Neuronal stem cell (in vitro differentiated cells): ENCODE measurements around the gene NNT. TPM values are rescaled to one million over a fixed set of nuclear protein-coding genes. Genes with fewer than 3 reads are reported as not detected.

Experiments used
- DNase-seq: peaks from one replicate; pipeline ENCODE4 v3.0.0-alpha.2; 2013; ENCODE audit warnings: low spot score
- H2AFZ ChIP-seq: one replicate; pipeline ENCODE4 v1.6.1; 2013; ENCODE audit warnings: mild to moderate bottlenecking, low read length, inconsistent platforms
- H2AK5ac ChIP-seq: 2 replicates; pipeline ENCODE4 v1.6.1; 2013; ENCODE audit warnings: low read depth, mild to moderate bottlenecking, inconsistent platforms, low read length, moderate library complexity, mixed read lengths
- H2BK120ac ChIP-seq: 2 replicates; pipeline ENCODE4 v1.6.1; 2013; ENCODE audit warnings: low read depth, mild to moderate bottlenecking, inconsistent platforms, low read length, moderate library complexity, mixed read lengths
- H2BK12ac ChIP-seq: one replicate; pipeline ENCODE4 v1.6.1; 2013; ENCODE audit warnings: low read length, inconsistent platforms
- H2BK15ac ChIP-seq: 2 replicates; pipeline ENCODE4 v1.6.1; 2013; ENCODE audit warnings: mild to moderate bottlenecking, low read length, inconsistent platforms, mixed read lengths
- H2BK5ac ChIP-seq: one replicate; pipeline ENCODE4 v1.6.1; 2013; ENCODE audit warnings: inconsistent platforms, mild to moderate bottlenecking, low read length, moderate library complexity
- H3K14ac ChIP-seq: one replicate; pipeline ENCODE4 v1.6.1; 2013; ENCODE audit warnings: low read length, inconsistent platforms
- H3K18ac ChIP-seq: 2 replicates; pipeline ENCODE4 v1.6.1; 2013; ENCODE audit warnings: low read length, inconsistent platforms
- H3K23ac ChIP-seq: 2 replicates; pipeline ENCODE4 v1.6.1; 2013; ENCODE audit warnings: low read depth, mild to moderate bottlenecking, mixed read lengths, low read length, inconsistent platforms; ENCODE audit not compliant: poor library complexity
- H3K27ac ChIP-seq: replicated peaks from 3 replicates; pipeline ENCODE4 v1.5.1; 2013; ENCODE audit warnings: low read length, inconsistent platforms
- H3K27me3 ChIP-seq, 3 experiments: 2 replicates each; pipeline ENCODE4 v1.6.1; 2013; ENCODE audit warnings: low read length in 3 of 3, mild to moderate bottlenecking in 2 of 3, inconsistent platforms in 1 of 3, low read depth in 1 of 3, mixed read lengths in 1 of 3, moderate library complexity in 1 of 3; ENCODE audit not compliant: control insufficient read depth in 3 of 3, insufficient read depth in 3 of 3
- H3K36me3 ChIP-seq, 2 donors: replicated peaks in 1 of 2; 2 replicates each; pipeline ENCODE4 v1.6.1; 2013; ENCODE audit warnings: low read length in 2 of 2; ENCODE audit not compliant: control insufficient read depth in 2 of 2, insufficient read depth in 2 of 2
- H3K4ac ChIP-seq: 2 replicates; pipeline ENCODE4 v1.6.1; 2013; ENCODE audit warnings: inconsistent platforms, mild to moderate bottlenecking, low read length, moderate library complexity
- H3K4me1 ChIP-seq, 2 donors: 1 replicate in 1 of 2; 2 replicates in 1 of 2; pipeline ENCODE4 v1.6.1; 2013; ENCODE audit warnings: low read length in 2 of 2, low read depth in 1 of 2; ENCODE audit not compliant: control insufficient read depth in 2 of 2, insufficient read depth in 1 of 2
- H3K4me2 ChIP-seq: one replicate; pipeline ENCODE4 v1.6.1; 2013; ENCODE audit warnings: mild to moderate bottlenecking, low read length, inconsistent platforms; ENCODE audit not compliant: insufficient read depth, poor library complexity, severe bottlenecking
- H3K4me3 ChIP-seq, 2 donors: 2 replicates each; pipeline ENCODE4 v1.5.1; 2013; ENCODE audit warnings: low read length in 2 of 2, mild to moderate bottlenecking in 2 of 2, inconsistent platforms in 1 of 2, moderate library complexity in 1 of 2
- H3K79me1 ChIP-seq: one replicate; pipeline ENCODE4 v1.6.1; 2013; ENCODE audit warnings: low read depth, mild to moderate bottlenecking, inconsistent platforms, low read length, moderate library complexity
- H3K9ac ChIP-seq: one replicate; pipeline ENCODE4 v1.6.1; 2013; ENCODE audit warnings: mild to moderate bottlenecking, low read depth, low read length, inconsistent platforms; ENCODE audit not compliant: poor library complexity
- H3K9me3 ChIP-seq, 2 donors: replicated peaks in 1 of 2; 2 replicates each; pipeline versions ENCODE3 to v1.6.1; 2013; ENCODE audit warnings: low read length in 2 of 2, mild to moderate bottlenecking in 2 of 2, inconsistent platforms in 1 of 2, low read depth in 1 of 2, mixed read lengths in 1 of 2, moderate library complexity in 1 of 2; ENCODE audit not compliant: control insufficient read depth in 2 of 2, insufficient read depth in 1 of 2
- H4K8ac ChIP-seq: one replicate; pipeline ENCODE4 v1.6.1; 2013; ENCODE audit warnings: low read depth, mild to moderate bottlenecking, inconsistent platforms, low read length, moderate library complexity
- H4K91ac ChIP-seq: one replicate; pipeline ENCODE4 v1.6.1; 2013; ENCODE audit warnings: low read length, low read depth, mild to moderate bottlenecking, inconsistent platforms; ENCODE audit not compliant: poor library complexity
- WGBS, 2 donors: extraction: QIAGEN DNeasy Blood & Tissue Kit; methylation state at CpG; one replicate each; pipeline ENCODE4 v1.1.7; 2013; ENCODE audit warnings: missing lambda C conversion rate in 2 of 2, mixed read lengths in 1 of 2; ENCODE audit not compliant: insufficient read length in 2 of 2, insufficient replicate concordance in 1 of 2; ENCODE audit errors: extremely low coverage in 2 of 2; 5-methylcytosine and 5-hydroxymethylcytosine counted together
- polyA plus RNA-seq, 2 experiments: library from polyadenylated mRNA; stranded (reverse); fragments of 200-250 nt; gene quantifications; one replicate each; pipeline ENCODE4 v1.2.3, GENCODE V29; 2013

The NNT gene
- polyA plus RNA-seq (2013, experiment 1 of 2), result 18.4 TPM
- 18.8 TPM for polyA plus RNA-seq (2013, experiment 2 of 2)

- Histone ChIP-seq H3K4ac (no peak within 1 kb of the TSS), H3K27ac (peak within 1 kb of the TSS; percentile 17), H4K8ac (no peak within 1 kb of the TSS), H3K23ac (peak within 1 kb of the TSS; percentile 37), H3K18ac (peak within 1 kb of the TSS; percentile 94), H2AFZ (peak within 1 kb of the TSS; percentile 97), H3K79me1 (no peaks in the 10 kb centered on the region), H3K9ac (peak within 1 kb of the TSS; percentile 93), H2BK12ac (no peak within 1 kb of the TSS), H2BK5ac (no peak within 1 kb of the TSS), H3K27me3 (peaks cover 0 to 4% (median 0%) of the 10 kb centered on the region in 3 experiments), H3K4me1 (peaks cover 8 to 10% of the 10 kb centered on the region in 2 donors), H3K4me2 (peak within 1 kb of the TSS; percentile 74), H3K9me3 (peaks cover 0 to 17% of the 10 kb centered on the region in 2 donors), H3K36me3 (peaks cover 0 to 26% of the 10 kb centered on the region in 2 donors), H2AK5ac (peak within 1 kb of the TSS; percentile 79), H3K14ac (peak within 1 kb of the TSS; percentile 4), H4K91ac (no peak within 1 kb of the TSS), H2BK120ac (peak within 1 kb of the TSS; percentile 52), H3K4me3 (peak within 1 kb of the TSS; percentile 79 to 90), H2BK15ac (peak within 1 kb of the TSS; percentile 83)
- DNase-seq, result peak; percentile 50
- WGBS, 2 donors, result no CpG with 5 or more reads among the region's 60 CpGs
Measured at GRCh38 chr5:43602461-43603343, at the start of gene NNT. TSS of gene NNT (plus strand) at chr5:43603180. CDS start at chr5:43609196, 6,016 bp downstream.

GRCh38 chr5:43553381-43553780 lies 49.6 kb upstream of the NNT start:
- no peak overlapping the region for H2BK5ac ChIP-seq
- H2AK5ac ChIP-seq, result no peak overlapping the region
- no peak overlapping the region for H4K91ac ChIP-seq
- no peak overlapping the region for H3K18ac ChIP-seq
- no peak overlapping the region for H2BK120ac ChIP-seq
- peaks cover 2% of the 10 kb centered on the region for H3K79me1 ChIP-seq
- H2BK12ac ChIP-seq, result no peak overlapping the region
- H3K4me3 ChIP-seq, result no peak overlapping the region
- peaks cover 0 to 8% of the 10 kb centered on the region in 2 donors for H3K9me3 ChIP-seq
- H2AFZ ChIP-seq, result no peak overlapping the region
- no peak overlapping the region for H3K27ac ChIP-seq
- no peak overlapping the region for H3K4ac ChIP-seq
- no peak overlapping the region for H3K9ac ChIP-seq
- H3K4me1 ChIP-seq, result peaks cover 4 to 8% of the 10 kb centered on the region in 2 donors
- no peak overlapping the region for H4K8ac ChIP-seq
- H3K14ac ChIP-seq, result no peak overlapping the region
- H2BK15ac ChIP-seq, result no peak overlapping the region
- H3K36me3 ChIP-seq, result peaks cover 15 to 74% of the 10 kb centered on the region in 2 donors
- no CpG with 5 or more reads among the region's 2 CpGs for WGBS, 2 donors
- no peaks in the 10 kb centered on the region for H3K27me3 ChIP-seq
- H3K4me2 ChIP-seq, result no peak overlapping the region
- DNase-seq, result no peak
- H3K23ac ChIP-seq, result no peak overlapping the region

GRCh38 chr5:43554497-43554896 lies 48.5 kb upstream of the NNT start:
- no peak overlapping the region for H2AK5ac ChIP-seq
- no peak overlapping the region for H2BK12ac ChIP-seq
- no peak overlapping the region for H3K18ac ChIP-seq
- H3K4me3 ChIP-seq, result peak overlapping the region in 1 of 2 donors; percentile 68
- no peak overlapping the region for H3K4me2 ChIP-seq
- H3K4me1 ChIP-seq, result peaks cover 4 to 8% of the 10 kb centered on the region in 2 donors
- H2BK15ac ChIP-seq, result no peak overlapping the region
- no peak overlapping the region for H3K4ac ChIP-seq
- no peak overlapping the region for H3K14ac ChIP-seq
- H2BK120ac ChIP-seq, result no peak overlapping the region
- H3K27ac ChIP-seq, result no peak overlapping the region
- H4K91ac ChIP-seq, result no peak overlapping the region
- H3K27me3 ChIP-seq, result no peaks in the 10 kb centered on the region
- peaks cover 0 to 8% of the 10 kb centered on the region in 2 donors for H3K9me3 ChIP-seq
- H2BK5ac ChIP-seq, result no peak overlapping the region
- no CpG with 5 or more reads among the region's 1 CpG for WGBS, 2 donors
- no peak for DNase-seq
- H3K23ac ChIP-seq, result no peak overlapping the region
- no peak overlapping the region for H4K8ac ChIP-seq
- no peak overlapping the region for H2AFZ ChIP-seq
- no peak overlapping the region for H3K9ac ChIP-seq
- peaks cover 12 to 63% of the 10 kb centered on the region in 2 donors for H3K36me3 ChIP-seq
- no peaks in the 10 kb centered on the region for H3K79me1 ChIP-seq
